Measurements from ENCODE around the gene APC2.

Gene APC2, protein sequence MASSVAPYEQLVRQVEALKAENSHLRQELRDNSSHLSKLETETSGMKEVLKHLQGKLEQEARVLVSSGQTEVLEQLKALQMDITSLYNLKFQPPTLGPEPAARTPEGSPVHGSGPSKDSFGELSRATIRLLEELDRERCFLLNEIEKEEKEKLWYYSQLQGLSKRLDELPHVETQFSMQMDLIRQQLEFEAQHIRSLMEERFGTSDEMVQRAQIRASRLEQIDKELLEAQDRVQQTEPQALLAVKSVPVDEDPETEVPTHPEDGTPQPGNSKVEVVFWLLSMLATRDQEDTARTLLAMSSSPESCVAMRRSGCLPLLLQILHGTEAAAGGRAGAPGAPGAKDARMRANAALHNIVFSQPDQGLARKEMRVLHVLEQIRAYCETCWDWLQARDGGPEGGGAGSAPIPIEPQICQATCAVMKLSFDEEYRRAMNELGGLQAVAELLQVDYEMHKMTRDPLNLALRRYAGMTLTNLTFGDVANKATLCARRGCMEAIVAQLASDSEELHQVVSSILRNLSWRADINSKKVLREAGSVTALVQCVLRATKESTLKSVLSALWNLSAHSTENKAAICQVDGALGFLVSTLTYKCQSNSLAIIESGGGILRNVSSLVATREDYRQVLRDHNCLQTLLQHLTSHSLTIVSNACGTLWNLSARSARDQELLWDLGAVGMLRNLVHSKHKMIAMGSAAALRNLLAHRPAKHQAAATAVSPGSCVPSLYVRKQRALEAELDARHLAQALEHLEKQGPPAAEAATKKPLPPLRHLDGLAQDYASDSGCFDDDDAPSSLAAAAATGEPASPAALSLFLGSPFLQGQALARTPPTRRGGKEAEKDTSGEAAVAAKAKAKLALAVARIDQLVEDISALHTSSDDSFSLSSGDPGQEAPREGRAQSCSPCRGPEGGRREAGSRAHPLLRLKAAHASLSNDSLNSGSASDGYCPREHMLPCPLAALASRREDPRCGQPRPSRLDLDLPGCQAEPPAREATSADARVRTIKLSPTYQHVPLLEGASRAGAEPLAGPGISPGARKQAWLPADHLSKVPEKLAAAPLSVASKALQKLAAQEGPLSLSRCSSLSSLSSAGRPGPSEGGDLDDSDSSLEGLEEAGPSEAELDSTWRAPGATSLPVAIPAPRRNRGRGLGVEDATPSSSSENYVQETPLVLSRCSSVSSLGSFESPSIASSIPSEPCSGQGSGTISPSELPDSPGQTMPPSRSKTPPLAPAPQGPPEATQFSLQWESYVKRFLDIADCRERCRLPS (N-terminal part only)
- 0.28 to 0.72 reads per million in 2 donors for total RNA-seq

DNA sequence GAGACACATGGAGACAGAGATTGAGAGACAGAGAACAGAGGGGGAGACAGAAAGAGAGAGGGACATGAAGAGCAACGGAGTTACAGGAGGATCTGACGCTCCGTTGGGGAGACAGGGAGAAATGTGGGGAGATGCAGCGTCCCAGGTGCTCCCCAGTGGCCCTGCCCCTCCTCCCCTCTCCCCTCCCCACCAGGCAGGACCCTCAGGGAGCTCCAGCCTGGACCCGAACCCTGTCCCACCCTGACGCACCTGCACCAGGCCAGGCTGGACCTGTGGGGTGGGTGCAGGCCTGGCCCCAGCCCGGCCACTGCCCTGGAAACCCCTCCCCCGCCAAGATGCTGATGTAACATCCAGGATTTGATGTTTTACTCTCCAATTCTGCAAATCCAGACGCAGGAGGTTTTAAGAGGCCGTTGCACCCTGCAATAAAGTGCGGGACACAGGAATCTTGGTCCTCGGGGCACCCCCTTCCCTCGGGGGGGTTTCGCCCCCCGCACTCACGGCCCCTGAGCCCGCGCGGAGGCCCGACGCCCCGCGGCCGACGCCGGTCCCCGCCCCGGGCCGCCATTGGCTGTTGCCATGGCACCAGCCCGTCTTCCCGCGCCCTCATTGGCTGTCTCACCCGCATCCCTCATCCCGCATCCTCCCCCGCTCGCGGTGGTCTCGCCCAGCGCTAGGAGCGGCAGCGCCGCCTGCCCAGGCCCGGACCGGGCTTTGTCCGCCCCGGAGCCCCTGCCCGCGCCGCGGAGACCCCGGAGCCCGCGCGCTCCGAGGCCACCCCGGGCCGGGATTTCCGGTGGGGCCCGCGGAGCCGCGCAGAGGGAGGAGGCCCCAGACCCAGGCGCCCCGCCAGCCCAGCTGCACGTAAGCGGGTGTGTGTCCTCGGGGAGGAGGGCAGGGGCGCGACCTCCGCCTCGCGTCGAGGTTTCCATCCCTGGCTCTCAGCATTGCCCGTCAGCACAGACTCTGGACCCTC is at the start of gene APC2:
Gene APC2, plus strand, starts transcription at position 655 of the 976 bp plus-strand sequence. CDS start 2,881 bp downstream, outside the sequence.
- DNase-seq, result no peak

DNA sequence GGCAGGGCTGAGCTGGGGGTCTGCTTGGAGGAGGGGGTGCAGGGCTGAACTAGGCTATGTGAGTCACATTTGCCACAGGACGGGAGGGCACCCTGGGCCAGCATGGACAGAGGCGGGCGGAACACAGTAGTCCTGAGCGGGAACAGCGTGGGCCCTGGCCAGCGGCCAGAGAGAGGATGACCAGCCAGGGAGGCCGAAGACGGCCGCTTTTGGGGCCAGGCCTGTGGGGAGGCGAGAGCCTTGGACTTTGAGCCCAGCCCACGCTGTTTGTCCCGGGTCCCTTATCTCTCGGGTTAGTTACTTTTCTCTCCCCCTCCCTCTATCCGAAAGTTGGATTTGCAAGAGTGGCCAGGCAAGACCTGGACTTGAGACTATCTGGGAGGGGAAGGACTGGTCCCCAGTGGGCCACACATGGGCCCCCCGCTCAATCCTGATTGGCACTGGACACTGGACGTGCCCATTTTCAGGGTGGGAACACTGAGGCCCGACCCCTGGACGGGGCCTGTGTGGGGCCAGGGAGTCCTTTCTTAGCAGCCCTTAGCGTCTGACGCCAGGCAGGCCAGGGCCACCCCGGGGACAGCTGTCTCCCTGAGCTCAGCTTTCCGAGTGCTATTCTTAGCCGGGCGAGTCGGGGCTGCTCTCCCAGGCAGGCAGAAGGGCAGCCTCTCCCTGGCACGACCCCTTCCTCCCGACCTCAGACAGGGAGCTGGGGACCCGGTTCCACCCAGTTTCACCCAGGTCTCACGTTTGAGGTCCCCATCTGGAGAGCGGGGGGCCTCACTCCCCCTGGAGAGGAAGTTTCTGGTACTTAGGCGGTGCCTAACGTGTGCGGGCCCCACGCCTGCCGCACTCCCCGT is 49.4 kb upstream of the APC2 start:
- no peak for DNase-seq

DNA sequence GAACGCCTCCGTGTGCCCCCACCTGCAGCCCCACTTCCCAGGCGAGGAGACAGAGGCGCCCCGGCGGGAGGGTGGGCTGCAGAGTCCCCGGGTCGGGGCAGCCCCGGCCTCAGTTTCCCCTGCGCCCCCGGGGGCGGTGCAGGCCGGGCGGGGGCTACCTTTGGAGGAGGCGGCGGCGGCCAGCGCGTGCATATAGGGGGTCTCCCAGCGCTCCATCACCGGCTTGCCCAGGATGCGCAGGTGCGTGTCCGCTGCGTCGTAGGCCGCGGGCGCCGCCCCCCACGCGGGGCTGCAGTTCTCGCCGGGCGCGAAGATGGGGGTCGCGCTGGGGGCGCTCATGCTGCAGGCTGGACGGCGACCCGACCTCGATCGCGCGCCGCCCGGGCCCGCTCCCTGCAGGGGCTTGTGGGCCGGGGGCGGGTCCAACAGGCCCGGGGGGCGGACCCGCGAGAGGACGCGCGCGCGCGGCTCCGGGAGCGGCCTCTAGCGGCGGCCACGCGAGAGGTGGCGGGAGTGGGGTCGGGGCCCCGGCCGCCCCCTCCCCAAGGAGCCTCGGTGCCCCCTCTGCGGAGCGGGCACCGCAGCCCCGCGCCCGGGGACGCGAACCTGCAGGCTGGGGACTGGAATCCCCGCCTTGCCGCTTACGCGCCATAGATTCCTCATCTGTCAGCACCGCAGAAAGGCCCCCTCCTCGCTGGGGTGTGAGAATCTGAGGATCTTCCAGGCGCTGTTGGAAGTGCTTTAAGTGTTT is 48.6 kb upstream of the APC2 start, which contains the start of gene GAMT:
Gene GAMT, minus strand, starts transcription at position 405 of the 751 bp plus-strand sequence. Its CDS starts 66 bp downstream, at position 339.
- peak; percentile 46 for DNase-seq

DNA sequence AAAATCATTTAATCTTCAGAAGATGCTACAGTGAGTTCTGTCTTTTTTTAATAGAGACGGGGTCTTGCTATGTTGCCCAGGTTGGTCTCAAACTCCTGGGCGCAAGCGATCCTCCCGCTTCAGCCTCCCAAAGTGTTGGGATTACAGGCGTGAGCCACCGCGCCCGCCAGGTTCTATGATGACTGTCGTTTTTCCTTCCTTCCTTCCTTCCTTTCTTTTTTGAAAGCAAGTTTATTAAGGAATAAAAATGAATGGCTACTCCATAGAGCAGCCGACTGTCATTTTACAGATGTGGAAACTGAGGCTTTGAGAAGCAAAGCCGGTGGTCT is 48.1 kb upstream of the APC2 start:
- no peak for DNase-seq

DNA sequence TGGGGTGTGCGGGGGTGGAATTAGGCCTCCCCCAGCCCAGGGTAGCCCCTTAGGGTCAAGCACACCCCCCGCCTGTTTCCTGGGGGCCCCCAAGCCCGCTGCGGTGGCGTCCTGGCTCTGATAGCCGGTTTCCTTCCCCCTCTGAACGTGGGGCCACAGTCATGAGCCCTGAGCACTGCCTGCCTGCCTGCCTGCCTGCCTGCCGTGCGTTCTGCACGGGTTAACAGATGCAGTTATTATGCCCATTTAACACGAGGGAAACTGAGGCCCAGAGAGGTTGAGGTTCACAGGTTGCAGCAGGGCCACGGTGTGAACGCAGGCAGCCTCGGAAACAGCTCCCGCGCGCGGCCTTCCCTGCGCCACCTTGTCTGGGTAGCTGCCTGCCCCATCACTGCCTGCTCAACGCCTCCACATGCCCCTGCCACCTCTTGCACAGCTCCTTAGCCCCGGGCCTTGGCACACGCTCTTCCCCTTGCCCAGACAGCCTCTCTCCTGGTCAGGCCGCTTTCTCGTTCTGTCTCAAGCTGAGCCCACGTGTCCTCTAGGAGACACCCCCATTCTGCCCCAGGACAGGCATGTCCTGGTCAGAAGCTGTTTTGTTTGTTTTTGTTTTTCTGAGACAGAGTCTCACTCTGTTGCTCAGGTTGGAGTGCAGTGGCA is 47.4 kb upstream of the APC2 start:
- DNase-seq, result no peak

DNA sequence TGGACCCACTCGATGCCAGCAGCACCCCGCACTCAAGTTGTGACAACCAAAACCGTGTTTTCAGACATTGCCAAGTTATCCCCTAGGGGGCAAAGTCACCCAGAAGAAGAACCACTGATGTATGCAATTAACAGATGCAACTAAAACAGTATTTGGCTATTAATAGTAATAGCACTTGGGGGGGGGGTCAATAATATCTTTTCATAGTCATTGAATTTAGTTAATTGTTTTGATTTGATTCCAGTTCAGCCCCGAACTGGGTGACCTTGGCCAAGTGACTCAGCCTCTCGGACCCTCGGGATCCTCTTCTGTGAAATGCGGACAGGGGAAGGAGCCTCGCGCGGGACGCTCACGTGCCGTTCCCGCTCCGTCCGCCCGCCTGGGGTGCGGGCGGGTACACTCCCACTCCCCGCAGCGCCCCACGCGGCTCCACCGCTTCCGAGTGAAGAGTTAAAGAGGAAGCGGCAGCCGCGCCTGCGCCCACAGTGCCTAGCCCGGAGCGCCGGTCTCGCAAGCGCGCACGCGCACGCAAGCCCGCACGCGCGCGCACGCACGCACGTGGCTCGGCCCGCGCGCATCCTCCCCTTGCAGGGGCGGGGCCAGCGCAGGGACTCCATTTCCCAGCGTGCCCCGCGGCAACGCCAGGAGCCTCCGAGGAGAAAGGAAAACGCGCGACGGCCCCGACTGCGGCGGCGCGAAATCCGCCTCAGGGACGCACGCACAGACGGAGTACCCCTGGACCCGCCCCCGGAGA is 43.0 kb upstream of the APC2 start:
- peak; percentile 98 for DNase-seq

DNA sequence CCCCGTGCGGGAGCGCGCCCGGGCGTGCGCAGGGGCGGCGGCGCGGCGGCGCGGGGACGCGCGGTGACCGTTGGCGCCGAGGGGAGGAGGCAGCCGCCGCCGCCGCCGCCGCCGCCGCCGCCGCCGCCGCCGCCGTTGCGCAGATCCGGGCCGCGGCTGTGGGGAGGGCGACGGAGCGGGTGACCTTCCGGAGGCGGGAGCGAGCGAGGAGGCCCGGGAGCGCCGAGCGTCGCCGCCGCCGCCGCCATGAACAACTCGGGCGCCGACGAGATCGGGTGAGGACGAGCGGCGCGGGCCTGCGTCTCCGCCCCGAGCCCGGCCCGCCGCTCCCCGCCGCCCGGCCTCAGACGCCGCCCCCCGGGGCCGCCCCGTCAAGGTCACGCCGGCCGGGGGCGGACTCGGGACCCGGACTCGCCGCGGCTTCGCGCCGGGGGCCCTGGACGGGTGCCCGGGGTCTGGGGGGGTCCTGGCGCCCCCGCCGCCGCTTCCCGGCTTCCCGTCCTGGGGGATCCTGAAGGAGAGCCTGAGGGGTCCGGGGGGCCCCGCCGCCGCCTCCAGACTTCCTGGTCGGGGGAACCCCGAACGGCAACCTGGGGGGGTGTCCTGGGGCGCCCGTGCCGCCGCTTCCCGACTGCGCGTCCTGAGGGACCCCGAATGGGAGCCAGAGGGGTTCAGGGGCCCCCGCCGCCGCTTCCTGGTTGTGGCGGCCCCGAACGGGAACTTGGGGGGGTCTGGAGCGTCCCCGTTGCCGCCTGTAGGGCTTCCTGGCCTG is 42.2 kb upstream of the APC2 start, which contains the start of gene DAZAP1:
Gene DAZAP1, plus strand, starts transcription at position 59 of the 772 bp plus-strand sequence. Its CDS starts 188 bp downstream, at position 247.
- DNase-seq, result peak; percentile 45

DNA sequence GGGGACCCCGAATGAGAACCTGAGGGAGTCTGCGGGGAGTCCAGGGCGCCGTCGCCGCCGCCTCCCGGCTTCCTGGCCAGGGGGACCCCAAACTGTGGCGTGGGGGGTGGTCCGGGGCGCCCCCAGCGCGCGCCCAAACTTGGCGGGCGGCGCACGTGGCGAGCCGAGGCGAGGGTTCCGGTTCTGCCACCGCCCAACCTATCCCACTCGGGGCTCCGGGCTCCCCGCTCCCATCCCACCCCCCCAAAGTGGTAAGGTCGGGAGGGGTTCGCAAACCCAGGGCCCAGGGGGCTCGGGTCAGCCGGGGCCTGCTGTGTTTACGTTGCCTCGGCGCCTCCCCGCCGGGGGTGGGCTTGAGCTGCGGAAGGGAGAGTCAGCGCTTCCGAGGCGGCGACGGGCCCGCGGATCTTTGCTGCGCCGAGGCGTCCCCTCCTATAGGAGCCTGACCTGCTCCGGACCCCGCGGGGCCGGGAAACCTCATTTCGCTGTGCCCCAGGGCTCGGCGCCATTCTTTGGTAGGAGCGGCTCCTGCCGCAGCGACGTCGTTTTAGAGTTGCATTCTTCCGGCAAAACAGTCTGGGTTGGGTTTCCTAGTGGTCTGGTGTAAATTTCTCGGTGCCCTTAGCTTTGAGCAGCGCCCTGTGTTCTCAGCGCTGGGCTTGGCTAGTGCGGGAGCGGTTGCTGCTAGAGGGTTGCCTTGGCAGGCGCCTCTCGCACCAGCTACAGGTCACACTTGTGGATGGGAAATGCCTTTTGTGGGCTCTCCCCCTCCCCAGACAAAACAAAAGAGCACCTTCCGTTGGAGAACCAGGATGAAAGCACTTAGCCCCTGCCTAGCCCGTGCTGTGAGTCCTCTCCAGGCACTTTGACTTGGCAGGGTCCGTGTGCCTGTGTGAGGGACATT is 41.4 kb upstream of the APC2 start:
- DNase-seq, result peak; percentile 42

DNA sequence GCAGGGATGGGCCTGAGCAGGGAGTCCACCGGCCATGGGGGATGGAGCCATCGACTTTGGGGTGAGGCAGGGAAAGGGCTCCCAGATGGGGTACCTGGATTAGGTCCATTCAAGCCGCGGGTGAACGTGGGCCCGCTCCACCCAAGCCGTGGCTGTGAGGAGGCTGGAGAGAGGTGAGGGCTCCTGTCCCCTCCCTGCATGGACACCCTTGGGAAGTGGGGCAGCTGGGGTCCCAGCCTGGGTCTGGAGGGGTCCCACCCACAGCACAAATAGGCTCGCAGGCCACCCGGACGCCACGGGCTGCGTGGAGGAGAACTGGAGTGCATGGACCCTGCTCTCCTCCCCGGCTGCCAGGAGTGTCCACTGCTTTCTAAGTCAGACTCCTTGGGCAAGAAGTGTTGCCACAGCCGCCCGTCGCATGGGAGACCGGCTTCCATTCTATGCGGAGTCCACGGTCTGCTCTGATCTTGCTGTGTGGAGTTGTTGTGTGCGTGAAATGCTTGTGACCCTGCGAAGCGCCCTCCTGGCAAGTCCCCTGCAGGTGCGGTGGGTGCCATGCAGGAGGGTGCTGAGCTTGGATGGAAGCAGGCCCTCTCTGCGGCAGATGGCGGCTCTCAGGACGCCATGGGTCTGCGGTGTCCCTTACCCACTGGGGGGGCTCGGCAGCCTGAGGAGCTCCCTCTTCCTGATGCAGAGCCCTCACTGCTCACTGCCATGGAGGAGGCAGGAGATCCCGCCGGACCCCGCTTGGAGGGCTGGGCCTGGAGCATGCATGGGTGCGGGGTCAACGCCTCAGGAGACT is 40.5 kb upstream of the APC2 start:
- DNase-seq, result no peak

DNA sequence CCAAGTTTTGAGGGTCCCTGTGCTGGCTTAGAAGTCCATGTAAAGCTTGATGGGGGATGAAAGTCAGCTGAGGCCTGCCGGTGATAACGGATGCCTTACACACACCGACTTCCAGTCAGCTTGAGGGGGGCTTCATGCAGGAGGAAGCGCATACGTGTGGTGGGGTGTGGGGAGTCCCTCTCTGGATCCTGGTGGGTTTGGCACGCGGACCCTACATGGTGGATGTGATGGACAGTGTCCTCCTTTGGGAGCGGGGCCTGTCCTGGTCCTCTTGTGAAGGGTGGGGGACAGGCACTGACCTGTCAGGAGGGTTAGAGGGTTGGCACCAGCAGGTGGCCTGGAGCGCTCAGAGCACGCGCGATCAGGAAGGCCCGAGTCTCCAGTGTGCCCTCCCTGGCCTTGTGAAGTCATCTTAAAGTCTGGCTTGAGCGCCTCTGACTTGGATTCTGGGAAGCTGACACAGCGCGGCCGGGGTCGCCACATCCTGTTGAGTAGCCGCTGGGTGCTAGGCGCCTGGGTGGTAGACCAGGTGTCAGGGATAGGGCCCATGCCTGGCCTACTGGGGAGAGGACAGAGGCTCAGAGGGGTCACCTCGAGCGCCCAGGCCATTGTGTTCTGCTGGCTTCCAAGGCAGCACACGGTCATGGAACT is 39.7 kb upstream of the APC2 start:
- no peak for DNase-seq

DNA sequence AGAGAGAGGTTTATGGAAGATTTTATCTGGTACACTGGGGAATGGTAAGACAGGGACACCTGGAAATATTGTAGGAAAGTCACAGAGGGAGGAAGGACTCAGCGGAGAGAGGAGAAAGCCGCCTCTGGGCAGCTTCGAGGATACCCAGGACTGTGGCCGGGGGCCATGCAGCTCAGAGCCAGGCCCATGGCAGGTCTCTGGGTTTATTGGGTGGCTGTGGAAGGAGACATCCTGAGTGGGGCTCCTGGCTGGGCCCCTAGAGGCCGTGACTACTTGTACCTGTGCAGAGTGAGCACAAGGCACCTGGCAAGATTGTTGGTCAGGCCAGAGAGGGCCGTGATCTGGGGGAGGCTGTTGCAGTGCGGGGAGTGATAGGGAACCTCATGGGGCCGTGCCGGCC is 39.1 kb upstream of the APC2 start:
- no peak for DNase-seq

DNA sequence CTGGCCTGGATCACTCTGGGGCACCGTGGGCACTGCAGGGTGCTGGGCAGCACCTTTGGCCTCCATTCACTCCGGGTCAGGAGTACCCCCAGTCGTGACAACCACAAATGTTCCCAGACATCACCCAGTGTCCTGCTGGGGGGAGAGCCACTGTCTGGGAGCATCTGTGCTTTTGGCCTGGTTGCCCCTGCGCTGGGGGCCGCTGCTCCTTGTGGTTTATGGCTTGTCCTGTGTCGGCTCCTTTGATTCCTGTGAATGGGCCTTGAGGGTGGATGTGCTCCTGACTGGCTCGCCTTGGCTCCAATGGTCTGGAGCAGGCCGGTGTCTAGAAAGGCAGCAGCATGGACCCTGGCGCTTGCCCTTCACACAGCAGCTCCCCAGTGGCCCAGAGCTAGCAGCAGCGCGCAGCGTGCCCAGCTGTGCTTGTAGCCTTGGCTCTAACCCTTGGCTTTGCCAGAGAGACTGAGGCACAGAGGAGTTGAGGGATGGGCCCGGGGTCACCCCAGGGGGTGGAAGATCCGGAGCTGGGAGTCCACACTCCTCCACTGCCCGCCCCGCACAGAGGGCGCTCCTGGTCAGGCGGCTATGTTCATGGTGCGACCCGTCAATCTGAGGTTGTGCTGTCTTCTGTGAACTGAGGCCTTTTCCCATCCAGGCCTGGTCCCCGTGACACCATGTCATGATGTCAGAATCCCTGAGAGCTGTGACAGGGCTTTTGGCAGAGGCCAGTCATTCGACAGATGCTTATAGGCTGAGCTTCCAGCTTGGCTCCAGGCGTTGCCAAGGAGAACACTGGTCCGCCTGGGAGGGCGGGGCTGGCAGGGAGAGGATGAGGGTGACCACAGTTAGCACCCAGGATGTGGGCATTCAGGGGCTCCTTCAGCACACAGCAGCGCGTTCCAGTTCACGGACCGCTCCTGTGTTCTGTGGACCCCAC is 38.4 kb upstream of the APC2 start:
- DNase-seq, result no peak

DNA sequence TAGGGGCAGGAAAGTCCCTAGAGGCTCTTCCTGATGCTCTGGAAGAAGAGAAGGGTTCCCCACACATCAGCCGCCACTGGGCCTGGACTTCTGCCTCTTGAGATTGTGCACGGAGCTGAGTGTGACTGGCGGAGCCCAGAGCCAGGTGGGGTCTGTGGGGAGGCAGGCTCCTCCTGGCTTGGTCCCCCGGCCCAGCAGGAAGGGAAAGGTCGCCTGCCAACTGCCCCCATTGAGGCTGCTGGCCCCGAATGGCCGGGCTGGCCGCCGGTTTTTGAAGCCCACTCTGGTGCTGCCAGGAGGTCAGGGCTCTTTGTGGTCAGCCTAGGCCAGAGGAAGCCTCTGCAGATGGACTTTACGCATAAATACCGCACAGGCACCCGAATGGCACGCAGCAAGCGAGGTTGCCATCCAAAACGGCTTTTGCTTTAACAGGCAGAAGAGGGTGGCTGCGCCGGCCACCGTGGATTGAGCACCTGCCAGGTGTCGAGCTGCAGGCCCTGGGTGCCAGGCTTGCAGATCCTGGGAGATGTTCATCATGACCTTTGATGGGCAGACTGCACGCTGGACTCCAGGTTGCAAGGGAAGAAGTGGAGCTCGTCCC is 37.5 kb upstream of the APC2 start:
- DNase-seq, result no peak
